GM12891 (cell line): ENCODE measurements around the gene FAM149B1.

Source experiments
- PAX5 ChIP-seq: IDR thresholded peaks from 2 replicates; pipeline ENCODE4 v1.6.1; 2011; ENCODE audit warnings: low read length, moderate library complexity, mild to moderate bottlenecking; ENCODE audit not compliant: insufficient read depth, severe bottlenecking
- POLR2A ChIP-seq: IDR thresholded peaks from 2 replicates; pipeline ENCODE4 v1.6.1; 2011; ENCODE audit warnings: low read depth, low read length, control low read depth
- POLR2AphosphoS5 ChIP-seq: IDR thresholded peaks from 2 replicates; pipeline ENCODE4 v1.6.1; 2011; ENCODE audit warnings: low read depth, low read length, control low read depth
- POU2F2 ChIP-seq: IDR thresholded peaks from 2 replicates; pipeline ENCODE4 v1.6.1; 2011; ENCODE audit warnings: low read depth, mild to moderate bottlenecking, control low read depth, low read length, moderate library complexity
- SPI1 ChIP-seq: IDR thresholded peaks from 2 replicates; pipeline ENCODE4 v1.6.1; 2011; ENCODE audit warnings: low read depth, low read length, control low read depth
- TAF1 ChIP-seq: IDR thresholded peaks from 2 replicates; pipeline ENCODE4 v1.6.1; 2011; ENCODE audit warnings: low read depth, low read length, control low read depth

- TF ChIP-seq POLR2A = no peak
- TF ChIP-seq TAF1 = no peak
- TF ChIP-seq POLR2AphosphoS5 = no peak
- TF ChIP-seq SPI1 = no peak
- TF ChIP-seq POU2F2 = no peak
- no peak for TF ChIP-seq PAX5
Observed at GRCh38 chr10:73247509-73248258, 79.8 kb downstream of the FAM149B1 start.
